ENCODE data around the gene CHRND. TPM values are rescaled to one million over a fixed set of nuclear protein-coding genes. Genes with fewer than 3 reads are reported as not detected.

The CHRND gene
- total and polyA plus RNA-seq, 2 of the 8 experiments (the other 6 are each of a cell fraction or from before 2014, with no cell fraction given) = 0.24 TPM; not detected in 1

- Histone ChIP-seq H4K5ac (ENCODE audit: insufficient read length, low read depth, low read length) (no peak overlapping the region), H2BK20ac (ENCODE audit: low read length) (no peak overlapping the region), H2BK15ac (ENCODE audit: low read length) (no peak overlapping the region), H3K79me2 (ENCODE audit: control insufficient read depth in 1 of 2, insufficient read depth in 2 of 2, low read length in 2 of 2) (peaks cover 11 to 45% of the 10 kb centered on the region in 2 experiments), H2BK5ac (ENCODE audit: low read depth, low read length) (no peak overlapping the region), H2AK5ac (ENCODE audit: low read depth, low read length) (no peak overlapping the region), H3K27ac (ENCODE audit: low read depth, low read length) (no peak overlapping the region), H4K20me1 (replicated peaks in 1 of 2; ENCODE audit: control insufficient read depth in 1 of 2, insufficient read depth in 2 of 2, low read length in 2 of 2) (peaks cover 4 to 9% of the 10 kb centered on the region in 2 experiments), H3K36me3 (ENCODE audit: control insufficient read depth in 2 of 4, insufficient read depth in 4 of 4, low read length in 3 of 4) (peaks cover 0 to 9% (median under 1%) of the 10 kb centered on the region in 4 experiments; a peak in 2 of 8 replicates), H2AFZ (ENCODE audit: low read length) (no peak overlapping the region), H3K27me3 (replicated peaks in 1 of 4; ENCODE audit: control insufficient read depth in 3 of 4, extremely low read depth in 1 of 4, insufficient read depth in 3 of 4, low read length in 3 of 4) (no peaks in the 10 kb centered on the region), H4K91ac (replicated peaks; ENCODE audit: insufficient read length, low read length) (no peak overlapping the region), H3K79me1 (ENCODE audit: low read depth, low read length) (peaks cover 12% of the 10 kb centered on the region), H3K56ac (replicated peaks; ENCODE audit: insufficient read length, low read depth, low read length) (no peak overlapping the region), H3K14ac (ENCODE audit: insufficient read length) (no peak overlapping the region), H3K4me2 (ENCODE audit: insufficient read depth in 1 of 2, low read depth in 2 of 2, low read length in 2 of 2) (no peak overlapping the region), H4K8ac (ENCODE audit: extremely low read depth, insufficient read depth, low read length) (no peak overlapping the region), H3K9me3 (ENCODE audit: insufficient read depth in 2 of 2, low read depth in 1 of 2, low read length in 1 of 2) (no peaks in the 10 kb centered on the region), H3K23me2 (ENCODE audit: low read depth, low read length) (peaks cover 12% of the 10 kb centered on the region; the same call in 1 of the 2 replicates), H3K9ac (replicated peaks in 1 of 4; ENCODE audit: extremely low read depth in 1 of 4, low read depth in 3 of 4, low read length in 3 of 4) (no peak overlapping the region), H3K23ac (ENCODE audit: insufficient read length) (no peak overlapping the region), H2BK12ac (ENCODE audit: low read depth, low read length) (no peak overlapping the region), H3K4ac (replicated peaks; ENCODE audit: insufficient read length, low read depth, low read length) (no peak overlapping the region), H3K4me1 (replicated peaks in 1 of 4; ENCODE audit: control insufficient read depth in 3 of 4, insufficient read depth in 4 of 4, low read length in 3 of 4) (peaks cover 0 to 6% (median 5%) of the 10 kb centered on the region in 4 experiments; a peak in 6 of 7 replicates), H3K18ac (ENCODE audit: extremely low read depth, low read length) (no peak overlapping the region), H2BK120ac (replicated peaks; ENCODE audit: low read depth, low read length) (no peak overlapping the region), H3K4me3 (ENCODE audit: extremely low read depth in 1 of 4, insufficient read depth in 2 of 4, low read depth in 3 of 4, low read length in 4 of 4) (no peak overlapping the region)
- no peak for DNase-seq (ENCODE audit: low read depth in 1 of 2, low spot score in 2 of 2)
- ChIA-PET CTCF (ENCODE audit: partially characterized antibody) (interaction anchor here (0.8 to 2.3 kb wide), 3 partner anchors 9 to 100 kb away, joined by 3 to 8 read pairs (median 5); partner anchors contain the start of gene CHRNG), POLR2A (ENCODE audit: partially characterized antibody) (interaction anchor here (1.0 to 1.9 kb wide), 3 partner anchors 9 to 40 kb away, joined by 3 to 7 read pairs (median 5); partner anchors contain the start of gene CHRNG)
- no peak for FAIRE-seq
- 95% methylated on average over 6 of the region's 6 CpGs; no CpG with 5 or more reads in 1 of the 2 experiments for WGBS, 2 experiments (ENCODE audit: extremely low coverage in 1 of 2, insufficient coverage in 1 of 2, insufficient read length in 1 of 2, insufficient replicate concordance in 2 of 2, low coverage in 1 of 2, low lambda C conversion rate in 2 of 2, missing lambda C conversion rate in 1 of 2)
- TF ChIP-seq EGR1 (IDR thresholded peaks at IDR 0.05; ENCODE audit: borderline replicate concordance, low read depth, low read length) (no peak), TAF7 (optimal IDR thresholded peaks at IDR 0.05; ENCODE audit: borderline replicate concordance, low read depth, low read length) (no peak), KDM1A (IDR thresholded peaks at IDR 0.05; ENCODE audit: borderline replicate concordance, low read length) (no peak), CTBP2 (IDR thresholded peaks at IDR 0.05; ENCODE audit: borderline replicate concordance, insufficient read depth, insufficient read length, low read length) (no peak), KDM4A (IDR thresholded peaks at IDR 0.05; ENCODE audit: low read depth, low read length, severe bottlenecking) (no peak), SP4 (IDR thresholded peaks at IDR 0.05; ENCODE audit: low read length) (no peak), SIRT6 (IDR thresholded peaks at IDR 0.05; ENCODE audit: low read length) (no peak), JUND (IDR thresholded peaks at IDR 0.05; ENCODE audit: low read length) (no peak), SIX5 (IDR thresholded peaks at IDR 0.05; ENCODE audit: low read depth, low read length) (no peak), HDAC6 (IDR thresholded peaks at IDR 0.05; ENCODE audit: low read depth, low read length) (no peak), HDAC2 (IDR thresholded peaks at IDR 0.05; ENCODE audit: borderline replicate concordance in 1 of 2, low read depth in 2 of 2, low read length in 2 of 2) (no peak), FOSL1 (IDR thresholded peaks at IDR 0.05; ENCODE audit: insufficient read depth, low read depth, low read length) (no peak), CREB1 (IDR thresholded peaks at IDR 0.05) (no peak), CBX8 (IDR thresholded peaks at IDR 0.05; ENCODE audit: borderline replicate concordance, low read depth, low read length) (no peak)
Observed at GRCh38 chr2:232547991-232548390, 22.0 kb downstream of the CHRND start.
